ENCODE results near the gene GPN2.

DNA sequence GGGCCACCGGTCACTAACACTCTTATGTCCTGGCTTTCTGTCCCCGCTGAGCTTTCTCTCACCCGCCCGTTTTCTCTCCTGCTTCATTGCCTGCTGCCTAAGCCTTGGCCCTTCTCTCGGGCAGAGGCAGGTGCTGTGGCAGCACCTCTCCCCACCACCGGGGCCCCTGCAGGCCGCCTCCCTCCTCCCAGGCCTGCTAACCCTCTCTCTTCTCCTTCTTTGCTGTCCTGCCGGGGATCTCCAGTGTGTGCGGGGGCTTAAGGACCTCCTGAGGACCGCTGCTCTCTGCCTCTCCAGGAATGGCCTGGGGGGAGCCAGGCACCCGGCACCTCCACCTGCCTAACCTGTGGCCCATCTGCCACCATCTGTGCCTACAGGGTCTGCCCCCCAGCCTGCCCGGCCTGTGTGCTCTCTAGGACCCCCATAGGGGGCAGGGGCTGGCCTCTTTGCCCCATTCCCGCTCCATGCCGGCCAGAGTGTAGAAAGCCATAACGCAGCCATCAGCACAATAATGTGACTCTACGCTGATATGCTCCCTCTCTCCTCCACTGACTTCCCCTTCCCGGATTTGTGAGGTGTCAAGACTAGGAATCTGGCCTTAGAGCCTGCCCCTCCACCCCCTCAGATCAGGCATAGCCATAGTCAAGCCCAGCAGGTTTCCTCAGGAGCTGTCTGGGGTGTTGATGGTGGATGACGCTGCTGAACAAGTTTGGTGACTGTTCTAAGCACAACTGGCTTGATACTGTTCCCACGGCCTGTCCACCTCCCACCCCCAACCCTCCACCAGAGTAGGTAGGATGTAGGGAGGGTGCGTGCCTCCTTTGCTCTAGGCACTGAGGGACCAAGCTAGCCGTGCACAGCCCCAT is 33.2 kb downstream of the GPN2 start:
- TF ChIP-seq CTCF (IDR thresholded peaks at IDR 0.05 in 4 of 5, conservative IDR thresholded peaks at IDR 0.05 in 1 of 5): no peak
- TF ChIP-seq POLR2A (IDR thresholded peaks at IDR 0.05): no peak

Measured in gastrocnemius medialis (tissue), 4 donors.